HepG2 (cell line): Measurements from ENCODE around the gene RPGR. TPM values are rescaled to one million over a fixed set of nuclear protein-coding genes. Genes with fewer than 3 reads are reported as not detected.

Experiments
- ATAC-seq: fragments of 200-7000 bp; cut with Tn5 transposase; 3 replicates; pipeline ENCODE4 v1.9.1; 2020; ENCODE audit warnings: mild to moderate bottlenecking, moderate library complexity
- BruUV-seq: library from RNA; stranded (reverse); fragments of 400-500 nt; replicated peaks from 2 replicates; lab custom pipeline; 2021; lab: Mats Ljungman, UMichigan
- CTCF ChIA-PET: fragments of 300-600 bp; formaldehyde crosslinking; extraction: SDS; loops from one replicate; lab custom pipeline; 2021; ENCODE audit warnings: low total read pairs, inconsistent platforms, low intra/inter-chr PET ratio; lab: Yijun Ruan, JAX
- POLR2A ChIA-PET: fragments of 350-600 bp; sonication (Branson Sonifier 250); formaldehyde crosslinking; loops from one replicate; lab custom pipeline; 2020; ENCODE audit warnings: antibody characterized with exemption, inconsistent platforms; lab: Yijun Ruan, JAX
- DNase-seq: peaks from one replicate; pipeline ENCODE4 v3.0.0-alpha.2; 2015; ENCODE audit warnings: low spot score
- FAIRE-seq: peaks from 3 replicates; lab custom pipeline; 2011; peaks lifted over from hg19 to GRCh38; lab: Jason Lieb, UNC
- H2AFZ ChIP-seq: one replicate; pipeline ENCODE4 v1.6.1; 2011; ENCODE audit warnings: low read length, inconsistent platforms
- H3K27ac ChIP-seq: fragments of 300-600 bp; 3 replicates; pipeline ENCODE4 v1.8.0; 2011; ENCODE audit warnings: mixed run types, mild to moderate bottlenecking, mixed read lengths, low read length, inconsistent platforms; ENCODE audit not compliant: insufficient read depth; ENCODE audit errors: extremely low read length
- H3K27me3 ChIP-seq, 2 experiments: fragments of 200-600 bp in 1 of 2; 2 replicates in 1 of 2; 3 replicates in 1 of 2; pipeline versions ENCODE4 v1.6.0 to v1.8.0; 2011; ENCODE audit warnings: low read length in 2 of 2, mild to moderate bottlenecking in 2 of 2, moderate library complexity in 2 of 2, inconsistent platforms in 1 of 2; ENCODE audit not compliant: insufficient read depth in 2 of 2, control insufficient read depth in 1 of 2
- H3K36me3 ChIP-seq, 2 experiments: fragments of 200-600 bp in 1 of 2; replicated peaks in 1 of 2; 2 replicates in 1 of 2; 3 replicates in 1 of 2; pipeline versions ENCODE4 v1.5.1 to v1.8.0; 2011; ENCODE audit warnings: low read length in 2 of 2, inconsistent platforms in 1 of 2; ENCODE audit not compliant: insufficient read depth in 2 of 2, control insufficient read depth in 1 of 2
- H3K4me1 ChIP-seq: 2 replicates; pipeline ENCODE4 v1.5.1; 2012; ENCODE audit warnings: low read length, inconsistent platforms; ENCODE audit not compliant: insufficient read depth
- H3K4me2 ChIP-seq: 2 replicates; pipeline ENCODE4 v1.6.0; 2011; ENCODE audit warnings: low read depth, low read length, inconsistent platforms
- H3K4me3 ChIP-seq, 3 experiments: fragments of 200-600 bp in 1 of 3; sonication (generic), shearing (Covaris generic) in 1 of 3; replicated peaks in 1 of 3; 2 replicates each; pipeline ENCODE4 v1.5.1; 2011 to 2016; ENCODE audit warnings: low read length in 3 of 3, inconsistent platforms in 2 of 3, low read depth in 2 of 3, mild to moderate bottlenecking in 2 of 3, control low read depth in 1 of 3, mixed read lengths in 1 of 3; ENCODE audit not compliant: insufficient read depth in 1 of 3
- H3K79me2 ChIP-seq: one replicate; pipeline ENCODE4 v1.6.1; 2011; ENCODE audit warnings: low read length, inconsistent platforms; ENCODE audit not compliant: insufficient read depth
- H3K9ac ChIP-seq: 2 replicates; pipeline ENCODE4 v1.6.0; 2011; ENCODE audit warnings: mild to moderate bottlenecking, low read depth, low read length, inconsistent platforms; ENCODE audit not compliant: insufficient read depth
- H3K9me3 ChIP-seq: 2 replicates; pipeline ENCODE4 v1.5.1; 2012; ENCODE audit warnings: mild to moderate bottlenecking, low read length
- H4K20me1 ChIP-seq: 2 replicates; pipeline ENCODE4 v1.6.0; 2011; ENCODE audit warnings: inconsistent platforms, mild to moderate bottlenecking, low read length, moderate library complexity; ENCODE audit not compliant: insufficient read depth
- JDP2 ChIP-seq: sonication (generic); formaldehyde crosslinking; IDR thresholded peaks from 2 replicates; pipeline ENCODE4 v1.8.1; 2022; ENCODE audit warnings: missing genetic modification reagents, borderline replicate concordance
- PHF21A ChIP-seq: sonication (generic); formaldehyde crosslinking; IDR thresholded peaks from 2 replicates; pipeline ENCODE4 v1.5.0; 2020; ENCODE audit warnings: mild to moderate bottlenecking, missing genetic modification reagents
- SOX13 ChIP-seq, 3 experiments: fragments of 450-650 bp in 1 of 3; sonication (generic) in 1 of 3; formaldehyde crosslinking in 1 of 3; IDR thresholded peaks in 2 of 3; conservative IDR thresholded peaks in 1 of 3; 2 replicates each; pipeline versions ENCODE4 v1.5.0 to v1.6.1; 2016 to 2020; ENCODE audit warnings: antibody characterized with exemption in 1 of 3, mild to moderate bottlenecking in 1 of 3, missing compliant biosample characterization in 1 of 3, missing genetic modification reagents in 1 of 3, moderate library complexity in 1 of 3
- UBTF ChIP-seq: sonication (generic); formaldehyde crosslinking; IDR thresholded peaks from 2 replicates; pipeline ENCODE4 v1.4.0; 2020; ENCODE audit warnings: mild to moderate bottlenecking, missing genetic modification reagents
- ZNF292 ChIP-seq: sonication (generic); formaldehyde crosslinking; IDR thresholded peaks from 2 replicates; pipeline ENCODE4 v1.8.1; 2022; ENCODE audit warnings: mild to moderate bottlenecking, low read depth, missing genetic modification reagents, borderline replicate concordance
- ZNF574 ChIP-seq: sonication (generic); formaldehyde crosslinking; IDR thresholded peaks from 2 replicates; pipeline ENCODE4 v1.4.0; 2020; ENCODE audit warnings: missing genetic modification reagents
- ZNF891 ChIP-seq: sonication (generic); formaldehyde crosslinking; IDR thresholded peaks from 2 replicates; pipeline ENCODE4 v1.5.0; 2020; ENCODE audit warnings: mild to moderate bottlenecking, missing genetic modification reagents
- WGBS: methylation state at CpG from one replicate; pipeline ENCODE4 v1.1.6; 2017; ENCODE audit warnings: low lambda C conversion rate; 5-methylcytosine and 5-hydroxymethylcytosine counted together
- in situ Hi-C: cut with HindIII; loops from 2 replicates; pipeline ENCODE4 v1.10.0; 2017; ENCODE audit warnings: low pct_unique_long_range_greater_than_20kb; ENCODE audit not compliant: extremely low pct_ligation_motif_present
- intact Hi-C: fragments of 100-400 bp; cut with micrococcal nuclease; formaldehyde crosslinking; loops from one replicate; pipeline ENCODE4 v1.10.0; 2022; ENCODE audit not compliant: unreplicated experiment
- polyA plus RNA-seq, 8 experiments: library from polyadenylated mRNA; depleted of rRNA in 3 of 8; stranded (reverse) in 7 of 8; unstranded in 1 of 8; fragments of >200 nt; fragmentation: Illumina TruSeq in 4 of 8; extraction: Trizol in 4 of 8; gene quantifications; 2 replicates each; pipeline versions ENCODE4 v1.2.1 to v1.2.3, GENCODE V29; 2011 to 2016; ENCODE audit warnings: low read depth in 4 of 8, missing spikeins in 1 of 8, mixed read lengths in 1 of 8; ENCODE audit not compliant: insufficient read depth in 1 of 8
- total RNA-seq, 5 experiments: library from RNA; depleted of rRNA; stranded (reverse); fragments of >200 nt; fragmentation: Illumina TruSeq; extraction: Trizol; gene quantifications; 2 replicates each; pipeline ENCODE4 v1.2.3, GENCODE V29; 2016; ENCODE audit warnings: low read depth in 1 of 5
- TF ChIP-seq, protein P1 (sequence below): sonication (generic); formaldehyde crosslinking; IDR thresholded peaks from 2 replicates; pipeline ENCODE4 v1.5.1; 2020; ENCODE audit warnings: mild to moderate bottlenecking, moderate library complexity, missing genetic modification reagents

The RPGR gene
- total and polyA plus RNA-seq, 2 of the 13 experiments (the other 11 are each of a cell fraction or from before 2014, with no cell fraction given) = 2.1 to 12.1 TPM

- 0% methylated on average over 2 of the region's 2 CpGs for WGBS
- H3K79me2 ChIP-seq = no peaks in the 10 kb centered on the region
- peak overlapping the region; percentile 54 for H3K9ac ChIP-seq
- H2AFZ ChIP-seq = no peak overlapping the region
- peak; percentile 97 for DNase-seq
- no peaks in the 10 kb centered on the region for H4K20me1 ChIP-seq
- intact Hi-C loops (loop anchor here (1.0 to 2.0 kb wide), 2 partner anchors 16 to 34 kb away; partner anchors contain the start of gene RPGR), in situ Hi-C loops (no loop called here)
- BruUV-seq = no TSS peak
- peak; percentile 96 for FAIRE-seq
- peak; percentile 98 for ATAC-seq
- H3K4me3 ChIP-seq = peak overlapping the region in 2 of 3 experiments; percentile 5 to 41; a peak in 1 of 6 replicates
- H3K27me3 ChIP-seq = no peaks in the 10 kb centered on the region
- no peaks in the 10 kb centered on the region for H3K9me3 ChIP-seq
- POLR2A ChIA-PET = interaction anchor here (1.1 to 1.9 kb wide), 2 partner anchors 16 to 220 kb away, joined by 5 to 19 read pairs; partner anchors contain the start of gene RPGR
- CTCF ChIA-PET = no interaction called here
- peak overlapping the region; percentile 72 for H3K4me2 ChIP-seq
- H3K36me3 ChIP-seq = no peaks in the 10 kb centered on the region
- peaks cover 81% of the 10 kb centered on the region for H3K4me1 ChIP-seq
- H3K27ac ChIP-seq = peak overlapping the region; percentile 92
- TF ChIP-seq PHF21A (CRISPR knock-in tag) (no peak), ZNF891 (no peak), SOX13 (IDR thresholded peaks at IDR 0.05) (no peak), SOX13 (CRISPR knock-in tag; conservative IDR thresholded peaks at IDR 0.05 in 1 of 2, IDR thresholded peaks at IDR 0.05 in 1 of 2) (peak in 1 of 2 experiments; percentile 64; a peak in 2 of 4 replicates), ZNF574 (CRISPR knock-in tag) (peak; percentile 9; the same call in 1 of the 2 replicates), JDP2 (CRISPR knock-in tag) (no peak), UBTF (CRISPR knock-in tag) (no peak), ZNF292 (CRISPR knock-in tag) (peak; percentile 39; the same call in 1 of the 2 replicates)
- TF ChIP-seq, protein P1, sequence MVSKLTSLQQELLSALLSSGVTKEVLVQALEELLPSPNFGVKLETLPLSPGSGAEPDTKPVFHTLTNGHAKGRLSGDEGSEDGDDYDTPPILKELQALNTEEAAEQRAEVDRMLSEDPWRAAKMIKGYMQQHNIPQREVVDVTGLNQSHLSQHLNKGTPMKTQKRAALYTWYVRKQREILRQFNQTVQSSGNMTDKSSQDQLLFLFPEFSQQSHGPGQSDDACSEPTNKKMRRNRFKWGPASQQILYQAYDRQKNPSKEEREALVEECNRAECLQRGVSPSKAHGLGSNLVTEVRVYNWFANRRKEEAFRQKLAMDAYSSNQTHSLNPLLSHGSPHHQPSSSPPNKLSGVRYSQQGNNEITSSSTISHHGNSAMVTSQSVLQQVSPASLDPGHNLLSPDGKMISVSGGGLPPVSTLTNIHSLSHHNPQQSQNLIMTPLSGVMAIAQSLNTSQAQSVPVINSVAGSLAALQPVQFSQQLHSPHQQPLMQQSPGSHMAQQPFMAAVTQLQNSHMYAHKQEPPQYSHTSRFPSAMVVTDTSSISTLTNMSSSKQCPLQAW (CRISPR knock-in tag) = peak; percentile 37; the same call in 1 of the 2 replicates
These were observed 15.8 kb upstream of the RPGR start for GRCh38 chrX:38342853-38343778.
